GM12878 (cell line): ENCODE results near the gene RGS19. TPM values are rescaled to one million over a fixed set of nuclear protein-coding genes. Genes with fewer than 3 reads are reported as not detected.

ENCODE experiments used
- CBX3 ChIP-seq: fragments of 200-600 bp; sonication (generic); IDR thresholded peaks from 2 replicates; pipeline ENCODE4 v1.6.1; 2016; ENCODE audit warnings: low read depth, borderline replicate concordance
- EED ChIP-seq: sonication (generic); IDR thresholded peaks from 2 replicates; pipeline ENCODE4 v1.6.1; 2016; ENCODE audit warnings: antibody characterized with exemption, low read depth
- NFXL1 ChIP-seq: fragments of 450-650 bp; IDR thresholded peaks from 2 replicates; pipeline ENCODE4 v1.6.1; 2017; ENCODE audit warnings: antibody characterized with exemption, mild to moderate bottlenecking, borderline replicate concordance
- NR2C1 ChIP-seq: fragments of 450-650 bp; IDR thresholded peaks from 2 replicates; pipeline ENCODE4 v1.6.1; 2017; ENCODE audit warnings: antibody characterized with exemption, mild to moderate bottlenecking, moderate library complexity
- NR2F1 ChIP-seq: fragments of 450-650 bp; conservative IDR thresholded peaks from 2 replicates; pipeline ENCODE4 v1.6.1; 2017; ENCODE audit warnings: mild to moderate bottlenecking
- RAD51 ChIP-seq: fragments of 450-650 bp; IDR thresholded peaks from 2 replicates; pipeline ENCODE4 v1.6.1; 2016; ENCODE audit warnings: moderate library complexity, mild to moderate bottlenecking, inconsistent platforms
- SUPT20H ChIP-seq: IDR thresholded peaks from 2 replicates; pipeline ENCODE4 v1.6.1; 2011; ENCODE audit warnings: low read depth, mild to moderate bottlenecking, low read length, moderate library complexity, borderline replicate concordance; ENCODE audit not compliant: control insufficient read depth
- TCF3 ChIP-seq: IDR thresholded peaks from 2 replicates; pipeline ENCODE4 v1.6.1; 2012; ENCODE audit warnings: low read depth, mild to moderate bottlenecking, low read length, borderline replicate concordance; ENCODE audit not compliant: insufficient read depth
- YBX1 ChIP-seq: fragments of 450-650 bp; IDR thresholded peaks from 2 replicates; pipeline ENCODE4 v1.6.1; 2016; ENCODE audit warnings: antibody characterized with exemption
- polyA plus RNA-seq, 11 experiments: library from polyadenylated mRNA; depleted of rRNA in 4 of 11; unstranded in 6 of 11; stranded (reverse) in 5 of 11; fragments of >200 nt; fragmentation: Nextera tagmentation in 4 of 11; fragmentation: Illumina TruSeq in 1 of 11; extraction: Ambion mirVana in 4 of 11; extraction: Trizol in 1 of 11; gene quantifications; 1 replicate in 1 of 11; 2 replicates in 10 of 11; pipeline versions ENCODE4 v1.2.1 to v1.2.3, GENCODE V29; 2011 to 2016; ENCODE audit warnings: inconsistent platforms in 2 of 11, missing spikeins in 2 of 11, low read depth in 1 of 11
- total RNA-seq, 4 experiments: library from RNA; depleted of rRNA in 3 of 4; stranded (reverse); fragments of >200 nt in 3 of 4; fragmentation: Illumina TruSeq in 1 of 4; extraction: Trizol in 1 of 4; gene quantifications; 2 replicates each; pipeline versions ENCODE4 v1.2.1 to v1.2.3, GENCODE V29; 2013 to 2021
- TF ChIP-seq, protein P1 (sequence below): fragments of 450-650 bp; IDR thresholded peaks from 2 replicates; pipeline ENCODE4 v1.6.1; 2017; ENCODE audit warnings: antibody characterized with exemption, mild to moderate bottlenecking, moderate library complexity
- TF ChIP-seq, protein P2 (sequence below): IDR thresholded peaks from 2 replicates; pipeline ENCODE4 v1.6.1; 2011; ENCODE audit warnings: borderline replicate concordance, low read depth, mild to moderate bottlenecking, moderate library complexity, mixed read lengths, low read length; ENCODE audit not compliant: insufficient read depth; ENCODE audit errors: extremely low read length
- TF ChIP-seq, protein P3 (sequence below): IDR thresholded peaks from 2 replicates; pipeline ENCODE4 v1.6.1; 2012; ENCODE audit warnings: low read depth, low read length, improper control_type of control experiment
- TF ChIP-seq, protein P4 (sequence below): fragments of 450-650 bp; formaldehyde crosslinking; IDR thresholded peaks from 2 replicates; pipeline ENCODE4 v1.4.0; 2022; ENCODE audit warnings: mild to moderate bottlenecking, moderate library complexity
- TF ChIP-seq, protein P5 (sequence below): IDR thresholded peaks from 2 replicates; pipeline ENCODE4 v1.6.1; 2012; ENCODE audit warnings: low read depth, low read length, improper control_type of control experiment
- TF ChIP-seq, protein P6 (sequence below): fragments of 450-650 bp; IDR thresholded peaks from 2 replicates; pipeline ENCODE4 v1.6.1; 2018; ENCODE audit warnings: mild to moderate bottlenecking, low read depth, moderate library complexity; ENCODE audit not compliant: partially characterized antibody

RGS19 gene
- total and polyA plus RNA-seq, 10 of the 15 experiments (the other 5 are each of a cell fraction or from before 2014, with no cell fraction given): 0.82 to 62.4 (median 39.8) TPM

DNA sequence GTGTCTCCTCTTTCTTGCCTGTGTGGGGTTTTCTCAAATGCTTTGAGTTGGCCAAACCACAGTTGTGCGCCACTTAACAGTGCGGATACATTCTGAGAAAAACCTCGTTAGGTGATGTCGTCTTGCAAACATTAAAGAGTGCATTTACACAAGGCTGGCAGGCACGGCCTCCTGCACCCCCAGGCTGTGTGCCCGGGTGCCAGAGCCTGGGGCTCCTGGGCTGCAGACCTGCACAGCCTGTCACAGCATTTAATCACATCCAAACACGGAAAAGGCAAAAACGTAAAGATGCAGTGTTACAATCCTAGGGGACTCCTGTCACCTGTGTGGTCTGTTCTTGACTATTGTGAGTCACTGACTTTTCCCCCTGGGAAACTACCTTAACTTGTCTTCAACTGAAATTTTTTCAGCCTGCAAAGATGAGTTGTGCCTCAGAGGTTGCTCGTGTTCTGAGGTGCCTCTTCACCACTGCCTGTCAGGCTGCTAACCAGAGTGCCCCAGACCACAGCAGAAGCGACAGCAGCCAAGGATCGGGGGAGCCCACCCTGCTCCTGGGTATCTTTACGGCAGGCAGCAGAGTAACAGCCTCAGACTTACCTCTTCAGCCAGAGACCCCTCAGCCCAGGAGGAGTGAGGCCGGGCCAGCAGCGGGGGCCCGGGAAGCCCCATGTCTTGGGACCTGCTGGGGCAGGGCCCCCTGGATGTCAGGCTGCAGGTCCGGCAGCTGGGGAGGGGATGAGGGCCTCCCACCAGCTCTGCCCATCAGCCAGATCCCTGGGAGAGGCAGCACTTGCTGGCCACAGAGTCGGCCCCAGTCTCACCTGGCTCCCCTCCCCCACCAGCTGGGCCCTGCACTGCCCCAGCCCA is 44.0 kb downstream of the RGS19 start (continued):
- TF ChIP-seq, protein P1, sequence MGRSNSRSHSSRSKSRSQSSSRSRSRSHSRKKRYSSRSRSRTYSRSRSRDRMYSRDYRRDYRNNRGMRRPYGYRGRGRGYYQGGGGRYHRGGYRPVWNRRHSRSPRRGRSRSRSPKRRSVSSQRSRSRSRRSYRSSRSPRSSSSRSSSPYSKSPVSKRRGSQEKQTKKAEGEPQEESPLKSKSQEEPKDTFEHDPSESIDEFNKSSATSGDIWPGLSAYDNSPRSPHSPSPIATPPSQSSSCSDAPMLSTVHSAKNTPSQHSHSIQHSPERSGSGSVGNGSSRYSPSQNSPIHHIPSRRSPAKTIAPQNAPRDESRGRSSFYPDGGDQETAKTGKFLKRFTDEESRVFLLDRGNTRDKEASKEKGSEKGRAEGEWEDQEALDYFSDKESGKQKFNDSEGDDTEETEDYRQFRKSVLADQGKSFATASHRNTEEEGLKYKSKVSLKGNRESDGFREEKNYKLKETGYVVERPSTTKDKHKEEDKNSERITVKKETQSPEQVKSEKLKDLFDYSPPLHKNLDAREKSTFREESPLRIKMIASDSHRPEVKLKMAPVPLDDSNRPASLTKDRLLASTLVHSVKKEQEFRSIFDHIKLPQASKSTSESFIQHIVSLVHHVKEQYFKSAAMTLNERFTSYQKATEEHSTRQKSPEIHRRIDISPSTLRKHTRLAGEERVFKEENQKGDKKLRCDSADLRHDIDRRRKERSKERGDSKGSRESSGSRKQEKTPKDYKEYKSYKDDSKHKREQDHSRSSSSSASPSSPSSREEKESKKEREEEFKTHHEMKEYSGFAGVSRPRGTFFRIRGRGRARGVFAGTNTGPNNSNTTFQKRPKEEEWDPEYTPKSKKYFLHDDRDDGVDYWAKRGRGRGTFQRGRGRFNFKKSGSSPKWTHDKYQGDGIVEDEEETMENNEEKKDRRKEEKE: no peak
- TF ChIP-seq NR2C1: no peak
- TF ChIP-seq, protein P2, sequence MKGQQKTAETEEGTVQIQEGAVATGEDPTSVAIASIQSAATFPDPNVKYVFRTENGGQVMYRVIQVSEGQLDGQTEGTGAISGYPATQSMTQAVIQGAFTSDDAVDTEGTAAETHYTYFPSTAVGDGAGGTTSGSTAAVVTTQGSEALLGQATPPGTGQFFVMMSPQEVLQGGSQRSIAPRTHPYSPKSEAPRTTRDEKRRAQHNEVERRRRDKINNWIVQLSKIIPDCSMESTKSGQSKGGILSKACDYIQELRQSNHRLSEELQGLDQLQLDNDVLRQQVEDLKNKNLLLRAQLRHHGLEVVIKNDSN: no peak
- TF ChIP-seq, protein P3, sequence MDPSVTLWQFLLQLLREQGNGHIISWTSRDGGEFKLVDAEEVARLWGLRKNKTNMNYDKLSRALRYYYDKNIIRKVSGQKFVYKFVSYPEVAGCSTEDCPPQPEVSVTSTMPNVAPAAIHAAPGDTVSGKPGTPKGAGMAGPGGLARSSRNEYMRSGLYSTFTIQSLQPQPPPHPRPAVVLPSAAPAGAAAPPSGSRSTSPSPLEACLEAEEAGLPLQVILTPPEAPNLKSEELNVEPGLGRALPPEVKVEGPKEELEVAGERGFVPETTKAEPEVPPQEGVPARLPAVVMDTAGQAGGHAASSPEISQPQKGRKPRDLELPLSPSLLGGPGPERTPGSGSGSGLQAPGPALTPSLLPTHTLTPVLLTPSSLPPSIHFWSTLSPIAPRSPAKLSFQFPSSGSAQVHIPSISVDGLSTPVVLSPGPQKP: no peak
- no peak for TF ChIP-seq NFXL1
- TF ChIP-seq CBX3: no peak
- TF ChIP-seq, protein P4, sequence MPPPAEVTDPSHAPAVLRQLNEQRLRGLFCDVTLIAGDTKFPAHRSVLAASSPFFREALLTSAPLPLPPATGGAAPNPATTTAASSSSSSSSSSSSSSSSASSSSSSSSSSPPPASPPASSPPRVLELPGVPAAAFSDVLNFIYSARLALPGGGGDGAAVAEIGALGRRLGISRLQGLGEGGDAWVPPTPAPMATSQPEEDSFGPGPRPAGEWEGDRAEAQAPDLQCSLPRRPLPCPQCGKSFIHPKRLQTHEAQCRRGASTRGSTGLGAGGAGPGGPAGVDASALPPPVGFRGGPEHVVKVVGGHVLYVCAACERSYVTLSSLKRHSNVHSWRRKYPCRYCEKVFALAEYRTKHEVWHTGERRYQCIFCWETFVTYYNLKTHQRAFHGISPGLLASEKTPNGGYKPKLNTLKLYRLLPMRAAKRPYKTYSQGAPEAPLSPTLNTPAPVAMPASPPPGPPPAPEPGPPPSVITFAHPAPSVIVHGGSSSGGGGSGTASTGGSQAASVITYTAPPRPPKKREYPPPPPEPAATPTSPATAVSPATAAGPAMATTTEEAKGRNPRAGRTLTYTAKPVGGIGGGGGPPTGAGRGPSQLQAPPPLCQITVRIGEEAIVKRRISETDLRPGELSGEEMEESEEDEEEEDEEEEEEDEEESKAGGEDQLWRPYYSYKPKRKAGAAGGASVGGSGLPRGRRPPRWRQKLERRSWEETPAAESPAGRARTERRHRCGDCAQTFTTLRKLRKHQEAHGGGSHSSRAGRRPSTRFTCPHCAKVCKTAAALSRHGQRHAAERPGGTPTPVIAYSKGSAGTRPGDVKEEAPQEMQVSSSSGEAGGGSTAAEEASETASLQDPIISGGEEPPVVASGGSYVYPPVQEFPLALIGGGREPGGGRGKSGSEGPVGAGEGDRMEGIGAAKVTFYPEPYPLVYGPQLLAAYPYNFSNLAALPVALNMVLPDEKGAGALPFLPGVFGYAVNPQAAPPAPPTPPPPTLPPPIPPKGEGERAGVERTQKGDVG (CRISPR knock-in tag): no peak
- TF ChIP-seq, protein P5, sequence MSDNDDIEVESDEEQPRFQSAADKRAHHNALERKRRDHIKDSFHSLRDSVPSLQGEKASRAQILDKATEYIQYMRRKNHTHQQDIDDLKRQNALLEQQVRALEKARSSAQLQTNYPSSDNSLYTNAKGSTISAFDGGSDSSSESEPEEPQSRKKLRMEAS: no peak
- no peak for TF ChIP-seq YBX1
- 0 out of 2 replicates have a peak, but pooled peaks have one; percentile 43 for TF ChIP-seq EED
- TF ChIP-seq SUPT20H: no peak
- peak; percentile 82; the same call in 1 of the 2 replicates for TF ChIP-seq NR2F1
- no peak for TF ChIP-seq RAD51
- no peak for TF ChIP-seq TCF3
- TF ChIP-seq, protein P6, sequence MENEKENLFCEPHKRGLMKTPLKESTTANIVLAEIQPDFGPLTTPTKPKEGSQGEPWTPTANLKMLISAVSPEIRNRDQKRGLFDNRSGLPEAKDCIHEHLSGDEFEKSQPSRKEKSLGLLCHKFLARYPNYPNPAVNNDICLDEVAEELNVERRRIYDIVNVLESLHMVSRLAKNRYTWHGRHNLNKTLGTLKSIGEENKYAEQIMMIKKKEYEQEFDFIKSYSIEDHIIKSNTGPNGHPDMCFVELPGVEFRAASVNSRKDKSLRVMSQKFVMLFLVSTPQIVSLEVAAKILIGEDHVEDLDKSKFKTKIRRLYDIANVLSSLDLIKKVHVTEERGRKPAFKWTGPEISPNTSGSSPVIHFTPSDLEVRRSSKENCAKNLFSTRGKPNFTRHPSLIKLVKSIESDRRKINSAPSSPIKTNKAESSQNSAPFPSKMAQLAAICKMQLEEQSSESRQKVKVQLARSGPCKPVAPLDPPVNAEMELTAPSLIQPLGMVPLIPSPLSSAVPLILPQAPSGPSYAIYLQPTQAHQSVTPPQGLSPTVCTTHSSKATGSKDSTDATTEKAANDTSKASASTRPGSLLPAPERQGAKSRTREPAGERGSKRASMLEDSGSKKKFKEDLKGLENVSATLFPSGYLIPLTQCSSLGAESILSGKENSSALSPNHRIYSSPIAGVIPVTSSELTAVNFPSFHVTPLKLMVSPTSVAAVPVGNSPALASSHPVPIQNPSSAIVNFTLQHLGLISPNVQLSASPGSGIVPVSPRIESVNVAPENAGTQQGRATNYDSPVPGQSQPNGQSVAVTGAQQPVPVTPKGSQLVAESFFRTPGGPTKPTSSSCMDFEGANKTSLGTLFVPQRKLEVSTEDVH: no peak
